H54 (cell line): ENCODE measurements around the gene SH3BP2.
A peak's percentile ranks its signal among the peaks of the same experiment; 100 is the strongest.

ENCODE experiments used
- DNase-seq: peaks from one replicate; pipeline ENCODE4 v3.0.0; 2011; ENCODE audit warnings: low spot score, mixed read lengths; ENCODE audit not compliant: insufficient read length
- FAIRE-seq: peaks from 3 replicates; lab custom pipeline; 2011; peaks lifted over from hg19 to GRCh38; lab: Jason Lieb, UNC
- POLR2A ChIP-seq: IDR thresholded peaks from 2 replicates; pipeline ENCODE4 v1.6.1; 2011; ENCODE audit warnings: low read depth, mild to moderate bottlenecking, low read length

SH3BP2 gene, protein sequence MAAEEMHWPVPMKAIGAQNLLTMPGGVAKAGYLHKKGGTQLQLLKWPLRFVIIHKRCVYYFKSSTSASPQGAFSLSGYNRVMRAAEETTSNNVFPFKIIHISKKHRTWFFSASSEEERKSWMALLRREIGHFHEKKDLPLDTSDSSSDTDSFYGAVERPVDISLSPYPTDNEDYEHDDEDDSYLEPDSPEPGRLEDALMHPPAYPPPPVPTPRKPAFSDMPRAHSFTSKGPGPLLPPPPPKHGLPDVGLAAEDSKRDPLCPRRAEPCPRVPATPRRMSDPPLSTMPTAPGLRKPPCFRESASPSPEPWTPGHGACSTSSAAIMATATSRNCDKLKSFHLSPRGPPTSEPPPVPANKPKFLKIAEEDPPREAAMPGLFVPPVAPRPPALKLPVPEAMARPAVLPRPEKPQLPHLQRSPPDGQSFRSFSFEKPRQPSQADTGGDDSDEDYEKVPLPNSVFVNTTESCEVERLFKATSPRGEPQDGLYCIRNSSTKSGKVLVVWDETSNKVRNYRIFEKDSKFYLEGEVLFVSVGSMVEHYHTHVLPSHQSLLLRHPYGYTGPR

GRCh38 chr4:2792711-2793585 lies at the start of gene SH3BP2:
SH3BP2 (plus strand) TSS chr4:2793085; CDS start chr4:2820618, 27,533 bp downstream.
- DNase-seq, result peak; percentile 53
- no peak for FAIRE-seq
- peak; percentile 60 for TF ChIP-seq POLR2A

GRCh38 chr4:2743518-2744445 lies 49.1 kb upstream of the SH3BP2 start:
- no peak for TF ChIP-seq POLR2A
- no peak for DNase-seq
- FAIRE-seq, result no peak

GRCh38 chr4:2744576-2745270 lies 48.2 kb upstream of the SH3BP2 start:
- FAIRE-seq (no peak), DNase-seq (no peak)
- TF ChIP-seq POLR2A, result no peak

DNA sequence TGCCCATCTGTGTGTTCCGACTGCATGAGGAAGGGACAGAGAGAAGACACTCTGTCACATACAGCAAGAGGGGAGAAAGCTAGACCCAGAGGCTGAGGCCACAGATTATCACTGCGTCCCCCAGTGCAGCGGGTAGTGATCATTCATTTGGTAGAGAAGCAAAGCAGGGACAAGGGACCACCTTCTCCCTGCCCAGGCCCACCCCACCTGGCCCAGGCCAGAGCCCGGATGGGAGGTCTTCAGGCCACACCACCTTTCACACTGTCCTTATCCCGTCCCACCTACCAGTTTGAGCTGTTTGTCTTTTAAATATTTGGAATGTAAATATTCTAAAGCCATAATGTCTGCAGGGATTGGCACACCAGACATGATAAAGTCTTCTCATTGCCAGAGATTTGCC lies 47.4 kb upstream of the SH3BP2 start:
- DNase-seq, result no peak
- FAIRE-seq, result no peak
- no peak for TF ChIP-seq POLR2A

DNA sequence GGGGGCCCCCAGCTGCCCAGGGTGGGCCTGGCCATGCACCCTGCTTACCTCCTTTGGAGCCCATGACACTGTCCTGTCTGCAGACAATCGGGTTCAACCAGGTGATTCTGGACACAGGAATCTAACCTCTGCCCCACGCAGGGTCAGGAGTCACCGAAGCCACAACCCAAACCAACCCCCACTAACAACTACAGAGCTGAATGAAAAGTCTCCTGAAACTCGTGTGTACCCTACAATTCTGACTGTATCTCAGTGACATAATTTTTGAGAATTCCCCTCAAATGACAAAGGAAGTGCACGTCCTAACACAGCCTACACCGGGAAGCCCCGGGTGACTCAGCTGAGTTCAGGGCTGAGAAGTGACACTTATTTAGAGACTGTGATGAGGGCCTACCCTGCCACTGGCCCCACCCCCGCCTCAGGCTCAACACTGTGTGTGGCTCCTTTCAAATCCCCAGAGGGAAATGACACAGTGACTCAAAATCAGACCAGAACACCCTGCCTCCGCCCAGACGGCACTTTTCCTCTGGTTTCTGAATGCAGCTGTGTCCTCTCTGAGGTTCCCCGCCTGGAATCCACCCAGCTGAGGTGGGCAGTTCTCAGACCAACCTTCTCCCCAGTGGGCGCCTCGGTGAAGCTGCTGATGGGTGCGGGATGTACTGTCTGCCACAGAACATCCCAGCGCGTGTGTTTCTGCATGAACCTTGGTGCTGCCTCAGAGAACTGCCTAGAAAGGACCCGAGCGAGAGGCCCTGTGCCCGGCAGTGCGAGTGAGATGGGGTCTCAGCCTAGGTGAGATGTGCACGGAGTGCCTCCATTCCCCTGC lies 46.7 kb upstream of the SH3BP2 start:
- no peak for TF ChIP-seq POLR2A
- peak; percentile 56 for DNase-seq
- no peak for FAIRE-seq

DNA sequence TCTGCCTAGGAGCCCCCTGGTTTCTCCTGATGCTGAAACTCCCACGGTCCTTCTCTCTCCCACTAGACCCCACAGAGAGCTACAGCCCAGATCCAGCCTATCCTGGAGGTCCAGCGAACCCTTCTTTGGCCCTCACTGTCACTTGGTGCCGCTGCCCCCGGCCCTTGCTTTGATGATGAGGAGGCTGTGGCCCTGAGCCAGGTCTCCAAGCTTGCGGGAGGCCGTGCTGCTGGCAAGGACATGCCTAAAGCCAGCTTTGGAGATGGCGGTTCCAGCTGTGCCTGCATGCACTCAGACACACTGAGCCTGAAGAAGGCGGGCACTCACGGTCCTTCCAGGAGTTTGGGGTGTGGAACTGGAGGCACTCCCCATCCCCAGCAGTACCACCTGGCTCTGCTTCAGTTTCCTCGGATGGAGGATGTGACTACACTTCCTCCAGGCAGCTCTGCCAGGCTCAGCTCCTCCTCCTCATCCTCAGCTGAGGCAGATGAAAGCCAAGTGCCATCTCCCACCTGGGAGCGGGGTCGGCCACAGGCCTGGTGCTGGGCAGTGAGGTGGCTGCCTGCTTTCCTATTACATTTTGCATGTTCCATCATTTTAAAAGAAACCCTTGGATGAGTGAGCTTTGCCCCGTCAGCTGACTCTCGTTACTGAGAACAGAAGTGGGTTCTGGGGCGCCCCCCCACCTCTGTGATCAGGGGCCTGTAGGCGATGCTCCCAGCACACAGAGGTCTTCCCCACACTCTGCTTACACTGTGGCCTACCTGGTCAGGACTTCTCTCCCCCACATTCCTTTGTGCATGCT lies 45.8 kb upstream of the SH3BP2 start:
- DNase-seq (no peak), FAIRE-seq (no peak)
- TF ChIP-seq POLR2A, result no peak

DNA sequence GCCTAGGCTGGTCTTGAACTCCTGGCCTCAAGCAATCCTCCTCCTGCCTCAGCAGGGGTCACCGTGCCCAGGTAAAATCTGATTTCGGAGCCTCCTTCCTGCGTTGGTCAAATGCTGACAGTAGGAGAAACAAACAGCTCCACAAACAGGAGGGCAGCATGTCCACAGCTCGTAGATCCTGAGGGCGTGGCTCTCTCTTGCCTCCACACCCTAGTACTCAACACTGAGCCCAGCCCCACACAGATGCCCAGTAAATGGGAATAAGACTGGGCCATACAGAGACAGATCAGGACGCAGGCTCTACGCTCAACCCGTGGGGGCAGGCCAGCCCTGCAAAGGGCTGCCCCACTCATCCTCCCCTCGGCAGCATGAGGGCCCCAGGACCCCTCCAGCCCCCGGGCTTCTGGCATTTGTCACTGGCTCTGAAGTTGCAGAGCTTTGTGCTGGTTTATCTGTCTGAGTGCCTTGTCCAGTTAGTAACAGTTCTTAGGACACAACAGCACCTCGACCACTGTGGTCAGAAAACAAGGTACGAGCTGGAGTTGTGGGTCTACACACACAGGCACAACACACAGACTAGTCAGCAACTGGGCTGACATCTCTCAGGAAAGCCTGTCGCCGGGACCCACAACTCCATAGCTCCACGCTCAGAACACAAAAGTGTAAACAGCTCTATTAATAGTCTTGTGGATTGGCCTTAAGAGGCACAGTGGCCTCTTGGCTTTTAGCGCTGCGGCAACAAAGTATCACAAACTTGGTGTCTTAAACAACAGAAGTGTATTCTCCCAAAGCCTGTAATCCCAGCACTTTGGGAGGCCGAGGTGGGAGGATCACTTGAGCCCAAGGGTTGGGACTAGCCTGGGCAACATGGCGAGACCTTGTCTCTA lies 41.9 kb upstream of the SH3BP2 start:
- DNase-seq (no peak), FAIRE-seq (no peak)
- TF ChIP-seq POLR2A, result no peak

GRCh38 chr4:2753436-2753835 lies 39.4 kb upstream of the SH3BP2 start:
- FAIRE-seq (no peak), DNase-seq (no peak)
- TF ChIP-seq POLR2A, result no peak

GRCh38 chr4:2754848-2755819 lies 37.8 kb upstream of the SH3BP2 start:
- DNase-seq, result no peak
- TF ChIP-seq POLR2A, result no peak
- no peak for FAIRE-seq
